ENCODE data around the gene FGF8. TPM values are rescaled to one million over a fixed set of nuclear protein-coding genes. Genes with fewer than 3 reads are reported as not detected.

The FGF8 gene
- polyA plus RNA-seq (2013, experiment 1 of 2) = not detected
- polyA plus RNA-seq (2013, experiment 2 of 2) = not detected

- Histone ChIP-seq H2BK5ac (ENCODE audit: low read depth, low read length, poor library complexity, severe bottlenecking) (no peak within 1 kb of the TSS), H2BK120ac (ENCODE audit: low read depth, low read length) (no peak within 1 kb of the TSS), H2BK15ac (ENCODE audit: low read depth, poor library complexity, severe bottlenecking) (no peak within 1 kb of the TSS), H3K27ac (ENCODE audit: low read length, poor library complexity, severe bottlenecking) (no peak within 1 kb of the TSS), H3K4me2 (ENCODE audit: low read length, poor library complexity, severe bottlenecking) (peak within 1 kb of the TSS; percentile 87), H3K79me1 (replicated peaks; ENCODE audit: low read length, poor library complexity, severe bottlenecking) (peaks cover 4% of the 10 kb centered on the region), H2BK12ac (ENCODE audit: low read length in 2 of 2) (no peak within 1 kb of the TSS), H3K9me3 (ENCODE audit: control insufficient read depth, low read length) (no peaks in the 10 kb centered on the region), H3K36me3 (ENCODE audit: control insufficient read depth in 1 of 2, insufficient read depth in 2 of 2, low read depth in 1 of 2, low read length in 2 of 2) (peaks cover 0 to 16% of the 10 kb centered on the region in 2 experiments), H4K91ac (ENCODE audit: low read length) (no peak within 1 kb of the TSS), H4K8ac (ENCODE audit: low read length) (no peak within 1 kb of the TSS), H2AFZ (ENCODE audit: low read depth, low read length) (no peak within 1 kb of the TSS), H3K9ac (ENCODE audit: low read length) (no peak within 1 kb of the TSS), H3K4me3 (ENCODE audit: insufficient read depth in 1 of 2, low read depth in 1 of 2, low read length in 2 of 2) (peak within 1 kb of the TSS in 1 of 2 experiments; percentile 30), H3K4me1 (ENCODE audit: control insufficient read depth, insufficient read depth, low read depth, low read length) (peaks cover 33% of the 10 kb centered on the region), H3K4ac (ENCODE audit: low read depth in 1 of 2, low read length in 2 of 2) (no peak within 1 kb of the TSS), H3K27me3 (ENCODE audit: control insufficient read depth in 1 of 2, insufficient read depth in 1 of 2, low read length in 2 of 2) (peaks cover 71 to 79% of the 10 kb centered on the region in 2 experiments), H3K18ac (ENCODE audit: low read depth in 1 of 2, low read length in 2 of 2) (no peak within 1 kb of the TSS), H3K23ac (ENCODE audit: low read length in 2 of 2) (no peak within 1 kb of the TSS), H3K14ac (ENCODE audit: low read length in 2 of 2) (no peak within 1 kb of the TSS), H2AK5ac (ENCODE audit: low read length, severe bottlenecking) (no peak within 1 kb of the TSS)
- WGBS = 2% methylated on average over 33 of the region's 98 CpGs
- no peak for DNase-seq
Measured at GRCh38 chr10:101775273-101776160, at the start of gene FGF8. Gene FGF8, minus strand, starts transcription at chr10:101776114. Its CDS starts 214 bp downstream, at chr10:101775900.

GRCh38 chr10:101824736-101825135 is 48.8 kb upstream of the FGF8 start:
- H3K14ac ChIP-seq (ENCODE audit: low read length in 2 of 2) = no peak overlapping the region
- H3K4ac ChIP-seq (ENCODE audit: low read depth in 1 of 2, low read length in 2 of 2) = no peak overlapping the region
- H2BK5ac ChIP-seq (ENCODE audit: low read depth, low read length, poor library complexity, severe bottlenecking) = no peak overlapping the region
- H3K4me3 ChIP-seq (ENCODE audit: insufficient read depth in 1 of 2, low read depth in 1 of 2, low read length in 2 of 2) = no peak overlapping the region
- H3K4me1 ChIP-seq (ENCODE audit: control insufficient read depth, insufficient read depth, low read depth, low read length) = peaks cover under 1% of the 10 kb centered on the region
- no peak overlapping the region for H3K23ac ChIP-seq (ENCODE audit: low read length in 2 of 2)
- no peak for DNase-seq
- no peak overlapping the region for H4K8ac ChIP-seq (ENCODE audit: low read length)
- 94% methylated on average over 2 of the region's 2 CpGs for WGBS
- no peak overlapping the region for H3K4me2 ChIP-seq (ENCODE audit: low read length, poor library complexity, severe bottlenecking)
- H3K9me3 ChIP-seq (ENCODE audit: control insufficient read depth, low read length) = no peaks in the 10 kb centered on the region
- no peak overlapping the region for H2BK120ac ChIP-seq (ENCODE audit: low read depth, low read length)
- H4K91ac ChIP-seq (ENCODE audit: low read length) = no peak overlapping the region
- H2BK15ac ChIP-seq (ENCODE audit: low read depth, poor library complexity, severe bottlenecking) = no peak overlapping the region
- H2AFZ ChIP-seq (ENCODE audit: low read depth, low read length) = no peak overlapping the region
- H3K18ac ChIP-seq (ENCODE audit: low read depth in 1 of 2, low read length in 2 of 2) = no peak overlapping the region
- no peak overlapping the region for H3K27ac ChIP-seq (ENCODE audit: low read length, poor library complexity, severe bottlenecking)
- H3K36me3 ChIP-seq (ENCODE audit: control insufficient read depth in 1 of 2, insufficient read depth in 2 of 2, low read depth in 1 of 2, low read length in 2 of 2) = peaks cover 10 to 25% of the 10 kb centered on the region in 2 experiments
- no peaks in the 10 kb centered on the region for H3K27me3 ChIP-seq (ENCODE audit: control insufficient read depth in 1 of 2, insufficient read depth in 1 of 2, low read length in 2 of 2)
- H3K79me1 ChIP-seq (replicated peaks; ENCODE audit: low read length, poor library complexity, severe bottlenecking) = peaks cover 3% of the 10 kb centered on the region
- H2BK12ac ChIP-seq (ENCODE audit: low read length in 2 of 2) = no peak overlapping the region
- no peak overlapping the region for H2AK5ac ChIP-seq (ENCODE audit: low read length, severe bottlenecking)
- H3K9ac ChIP-seq (ENCODE audit: low read length) = no peak overlapping the region

GRCh38 chr10:101818872-101819633 is 43.1 kb upstream of the FGF8 start:
- H3K27me3 ChIP-seq (ENCODE audit: control insufficient read depth in 1 of 2, insufficient read depth in 1 of 2, low read length in 2 of 2) = no peaks in the 10 kb centered on the region
- H2BK12ac ChIP-seq (ENCODE audit: low read length in 2 of 2) = peak overlapping the region in 1 of 2 experiments; percentile 54
- peak overlapping the region; percentile 84 for H2AFZ ChIP-seq (ENCODE audit: low read depth, low read length)
- peaks cover 9% of the 10 kb centered on the region for H3K4me1 ChIP-seq (ENCODE audit: control insufficient read depth, insufficient read depth, low read depth, low read length)
- H3K4ac ChIP-seq (ENCODE audit: low read depth in 1 of 2, low read length in 2 of 2) = peak overlapping the region; percentile 2 to 47
- H3K23ac ChIP-seq (ENCODE audit: low read length in 2 of 2) = no peak overlapping the region
- H3K27ac ChIP-seq (ENCODE audit: low read length, poor library complexity, severe bottlenecking) = peak overlapping the region; percentile 61
- peak; percentile 13 for DNase-seq
- H3K14ac ChIP-seq (ENCODE audit: low read length in 2 of 2) = no peak overlapping the region
- no peaks in the 10 kb centered on the region for H3K9me3 ChIP-seq (ENCODE audit: control insufficient read depth, low read length)
- peak overlapping the region; percentile 36 for H3K4me2 ChIP-seq (ENCODE audit: low read length, poor library complexity, severe bottlenecking)
- H4K8ac ChIP-seq (ENCODE audit: low read length) = no peak overlapping the region
- H2AK5ac ChIP-seq (ENCODE audit: low read length, severe bottlenecking) = no peak overlapping the region
- no peak overlapping the region for H2BK120ac ChIP-seq (ENCODE audit: low read depth, low read length)
- 20% methylated on average over 14 of the region's 14 CpGs for WGBS
- no peak overlapping the region for H2BK5ac ChIP-seq (ENCODE audit: low read depth, low read length, poor library complexity, severe bottlenecking)
- peak overlapping the region; percentile 3 to 61 for H3K18ac ChIP-seq (ENCODE audit: low read depth in 1 of 2, low read length in 2 of 2)
- H4K91ac ChIP-seq (ENCODE audit: low read length) = no peak overlapping the region
- peak overlapping the region; percentile 84 for H2BK15ac ChIP-seq (ENCODE audit: low read depth, poor library complexity, severe bottlenecking)
- H3K79me1 ChIP-seq (replicated peaks; ENCODE audit: low read length, poor library complexity, severe bottlenecking) = peaks cover 9% of the 10 kb centered on the region
- H3K4me3 ChIP-seq (ENCODE audit: insufficient read depth in 1 of 2, low read depth in 1 of 2, low read length in 2 of 2) = peak overlapping the region in 1 of 2 experiments; percentile 96
- H3K36me3 ChIP-seq (ENCODE audit: control insufficient read depth in 1 of 2, insufficient read depth in 2 of 2, low read depth in 1 of 2, low read length in 2 of 2) = no peaks in the 10 kb centered on the region
- H3K9ac ChIP-seq (ENCODE audit: low read length) = peak overlapping the region; percentile 100
